GM13977 (cell line): ENCODE results near the gene METTL25B.

ENCODE experiments used
- DNase-seq: peaks from one replicate; pipeline ENCODE4 v3.0.0; 2012; ENCODE audit warnings: low spot score
- CTCF ChIP-seq: IDR thresholded peaks from 2 replicates; pipeline ENCODE4 v1.5.1; 2012; ENCODE audit warnings: mild to moderate bottlenecking, control low read depth; ENCODE audit not compliant: insufficient read depth; ENCODE audit errors: extremely low read depth, missing control alignments
- in situ Hi-C: fragments of 300-500 bp; cut with MboI; formaldehyde crosslinking; loops from one replicate; pipeline ENCODE4 v1.12.0; 2022; ENCODE audit warnings: low sequenced_read_pairs, low pct_unique_long_range_greater_than_20kb, mixed read lengths, inconsistent platforms; ENCODE audit not compliant: unreplicated experiment

Gene METTL25B

GRCh38 chr1:156773607-156774006, 45.3 kb downstream of the METTL25B start:
- in situ Hi-C loops, result no loop called here
- TF ChIP-seq CTCF, result no peak
- no peak for DNase-seq

DNA sequence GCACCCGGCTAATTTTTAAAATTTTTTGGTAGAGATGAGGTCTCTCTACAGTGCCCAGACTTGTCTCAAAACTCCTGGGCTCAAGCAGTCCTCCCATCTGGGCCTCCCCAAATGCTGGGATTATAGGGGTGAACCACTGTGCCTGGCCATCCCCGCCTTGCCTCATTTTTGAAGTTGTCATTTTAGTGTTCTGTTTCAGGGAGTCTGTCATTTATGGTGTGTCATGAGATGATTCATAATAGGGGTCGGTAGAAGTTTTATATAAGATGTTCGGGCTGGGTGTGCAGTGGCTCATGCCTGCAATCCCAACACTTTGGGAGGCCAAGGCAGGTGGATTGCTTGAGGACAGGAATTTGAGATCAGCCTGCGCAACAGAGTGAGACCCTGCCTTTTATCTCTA, 47.5 kb downstream of the METTL25B start:
- no peak for TF ChIP-seq CTCF
- no peak for DNase-seq
- in situ Hi-C loops, result no loop called here

DNA sequence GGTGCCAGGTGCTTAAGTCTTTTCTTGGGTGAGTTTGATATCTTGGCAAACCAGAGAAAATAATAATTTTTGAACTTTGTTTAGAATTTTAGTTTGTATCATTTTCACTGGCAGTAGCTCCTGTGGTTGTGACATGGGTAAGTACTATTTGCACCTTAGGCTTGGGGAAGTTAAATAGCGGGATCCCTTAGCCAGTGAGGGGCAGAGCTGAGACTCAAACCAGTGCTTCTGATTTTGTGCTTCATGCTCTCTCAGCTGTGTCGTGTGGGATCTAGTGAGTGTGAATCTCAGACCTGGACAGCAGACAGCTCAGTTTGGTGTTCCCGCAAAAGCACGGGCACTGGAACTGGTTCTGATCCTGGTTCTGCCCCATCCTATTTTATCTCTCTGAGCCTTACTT, 48.7 kb downstream of the METTL25B start:
- DNase-seq, result no peak
- no peak for TF ChIP-seq CTCF
- in situ Hi-C loops, result no loop called here

- no peak for TF ChIP-seq CTCF
- DNase-seq, result no peak
- in situ Hi-C loops, result no loop called here
Measured at GRCh38 chr1:156777573-156777972, 49.3 kb downstream of the METTL25B start.

DNA sequence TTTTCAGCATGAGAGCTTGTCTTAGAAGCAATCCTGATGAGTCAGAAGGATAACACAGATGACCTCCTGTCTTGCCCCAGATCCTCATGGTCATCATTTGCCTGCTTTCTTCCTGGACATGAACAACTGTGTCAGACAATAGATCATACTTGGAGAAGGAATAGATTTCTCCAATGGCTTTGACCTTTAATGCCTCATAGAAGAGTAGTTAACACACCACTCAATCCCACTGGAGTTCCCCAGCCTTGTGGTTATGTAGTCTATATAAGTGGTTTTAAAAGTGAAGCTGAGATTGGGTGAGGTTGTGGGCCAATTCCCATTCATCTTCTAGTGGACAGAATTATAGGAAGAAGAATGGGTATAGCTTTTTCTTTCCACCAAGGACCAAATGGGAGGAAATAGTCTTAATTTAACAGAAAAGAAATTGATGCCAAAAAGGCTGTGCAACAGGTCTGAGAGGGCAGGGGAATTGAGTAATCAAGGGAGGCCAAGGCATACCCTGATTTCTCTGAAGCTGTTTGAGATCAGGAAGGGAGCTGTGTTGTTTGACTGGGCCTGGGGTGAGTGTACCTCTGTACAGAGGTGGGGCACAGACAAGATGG, 53.4 kb downstream of the METTL25B start:
- TF ChIP-seq CTCF, result no peak
- in situ Hi-C loops, result no loop called here
- no peak for DNase-seq

GRCh38 chr1:156785458-156785857, 57.2 kb downstream of the METTL25B start:
- in situ Hi-C loops, result no loop called here
- DNase-seq, result no peak
- TF ChIP-seq CTCF, result no peak
